NCI-H446 (cell line): ENCODE data around the gene KCNC3.
"Not testable (repeated sequence)": the region's sequence is repeated elsewhere in the genome, so short reads cannot be mapped to it uniquely, and the experiment has no call there.

ENCODE experiments used
- DNase-seq, 2 experiments: peaks; one replicate each; lab custom pipeline; 2025; lab: John Stamatoyannopoulos, UW

KCNC3 gene

DNA sequence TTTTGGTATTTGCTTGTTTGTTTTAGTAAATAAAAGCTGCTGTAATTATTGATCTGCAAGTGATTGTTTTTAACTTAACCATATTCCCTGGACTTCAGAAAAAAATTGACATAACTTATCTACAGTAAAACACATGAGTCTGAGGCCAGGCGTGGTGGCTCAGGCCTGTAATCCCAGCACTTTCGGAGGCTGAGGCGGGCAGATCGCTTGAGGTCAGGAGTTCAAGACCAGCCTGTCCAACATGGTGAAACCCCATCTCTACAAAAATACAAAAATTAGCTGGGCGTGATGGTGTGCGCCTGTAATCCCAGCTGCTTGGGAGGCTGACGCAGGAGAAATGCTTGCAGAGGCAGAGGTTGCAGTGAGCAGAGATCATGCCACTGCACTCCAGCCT lies 24.3 kb upstream of the KCNC3 start:
- not testable (repeated sequence) for DNase-seq

DNA sequence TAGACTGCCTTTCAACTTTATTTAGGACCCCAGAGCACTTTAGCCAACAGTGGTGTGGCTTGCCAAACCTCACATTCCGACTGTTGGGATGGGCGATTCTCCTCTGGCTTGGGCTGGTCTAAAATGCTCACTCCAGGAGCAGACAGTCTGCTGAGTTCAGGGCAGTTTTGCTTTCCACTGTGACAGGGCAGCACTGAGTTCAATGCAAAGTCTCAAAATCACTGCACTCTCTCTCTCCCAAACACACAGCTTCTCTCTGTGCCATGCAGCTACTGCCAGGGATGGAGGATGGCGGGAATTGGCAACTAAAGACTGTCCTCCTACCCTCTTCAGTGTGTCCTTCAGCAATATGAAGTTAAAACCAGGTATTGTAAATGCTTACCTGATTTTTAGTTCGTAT lies 23.1 kb upstream of the KCNC3 start:
- DNase-seq, result no peak

DNA sequence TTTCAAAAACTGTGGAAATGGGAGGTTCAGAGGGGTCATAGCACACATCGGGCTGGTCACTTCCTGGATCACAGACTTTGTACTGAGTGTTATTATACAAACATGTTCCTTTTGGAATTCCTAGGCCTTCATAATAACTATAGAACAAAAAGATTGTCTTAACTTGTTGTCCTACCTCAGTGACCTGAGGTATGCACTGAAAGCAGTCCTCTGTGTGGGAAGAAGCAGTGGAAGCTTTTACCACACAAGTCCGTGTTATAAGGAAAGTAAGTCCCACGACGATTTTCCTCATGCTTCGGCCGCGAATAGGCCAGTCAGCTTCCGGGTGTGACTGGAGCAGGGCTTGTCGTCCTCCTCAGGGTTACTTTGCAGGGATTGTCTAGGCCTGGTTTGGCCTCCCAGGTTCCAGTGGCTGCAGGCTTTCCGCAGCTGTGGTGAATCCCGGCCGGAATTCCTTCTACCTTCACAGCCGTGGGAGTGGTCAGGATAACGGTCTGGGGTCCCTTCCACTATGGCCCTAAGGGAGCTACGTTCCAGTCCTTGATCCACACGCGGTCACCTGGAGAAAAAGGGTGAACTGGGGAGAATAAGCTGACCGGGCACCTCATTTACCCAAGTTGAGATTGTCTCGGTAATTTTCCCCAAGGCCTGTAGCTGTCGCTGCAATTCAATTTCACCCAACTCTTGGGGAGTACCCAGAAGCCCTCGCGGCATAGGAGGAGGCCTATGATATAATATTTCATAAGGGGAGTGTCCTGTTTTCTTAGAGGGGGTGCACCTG lies 20.3 kb upstream of the KCNC3 start:
- DNase-seq, result no peak

DNA sequence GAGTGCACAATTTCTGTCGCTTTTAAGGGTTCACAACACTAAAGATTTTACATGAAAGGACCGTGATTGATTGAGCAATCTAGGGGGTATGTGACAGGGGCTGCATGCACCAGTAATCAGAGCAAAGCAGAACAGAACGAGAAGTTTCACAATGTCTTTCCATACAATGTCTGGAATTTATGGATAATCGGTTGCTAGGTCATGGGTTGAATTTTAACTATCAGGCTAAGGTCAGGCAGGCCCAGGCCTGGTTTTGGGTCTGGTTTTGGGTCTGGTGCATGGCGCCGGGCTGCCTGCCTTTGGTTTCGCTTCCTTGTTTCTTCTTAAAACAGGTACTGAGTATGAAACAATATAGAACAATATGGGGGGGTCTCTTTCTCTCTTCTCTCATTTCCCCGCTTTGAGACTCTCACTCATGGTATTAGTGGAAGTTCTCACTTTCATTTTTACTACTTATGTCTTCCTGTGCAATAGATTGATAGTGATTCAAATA lies 18.0 kb upstream of the KCNC3 start:
- DNase-seq, result not testable (repeated sequence)

DNA sequence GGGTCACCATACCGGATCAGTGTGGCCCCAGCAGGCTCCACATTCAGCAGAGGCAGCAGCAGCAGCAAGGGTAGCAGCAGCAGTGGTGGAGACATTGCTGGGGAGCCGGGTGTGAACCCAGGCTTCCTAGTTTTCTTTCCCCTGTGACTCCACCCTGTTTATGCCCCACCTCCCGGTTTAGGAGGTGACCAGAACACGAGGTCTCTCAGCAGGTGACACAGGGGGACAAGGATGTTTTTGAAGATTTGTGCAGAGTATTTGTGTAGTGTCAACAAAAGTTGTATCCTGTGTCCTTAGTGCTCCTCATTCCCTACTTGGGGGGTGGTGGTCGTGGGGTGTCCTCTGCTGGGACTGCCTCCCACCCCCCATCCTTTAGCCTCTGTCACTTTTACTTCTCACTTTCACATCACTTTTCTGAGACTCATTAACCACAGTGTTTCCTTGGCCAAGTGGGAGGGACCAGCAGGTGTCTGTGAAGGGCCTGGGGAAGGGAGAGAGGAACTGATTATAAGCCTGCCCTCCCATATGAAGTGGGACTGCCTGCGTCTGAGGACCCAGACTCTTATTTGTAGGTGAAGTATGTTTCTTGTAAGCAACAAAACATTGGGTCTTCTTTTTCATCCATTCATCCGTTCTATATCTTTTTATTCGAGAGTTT lies 15.6 kb upstream of the KCNC3 start:
- DNase-seq, result no peak

DNA sequence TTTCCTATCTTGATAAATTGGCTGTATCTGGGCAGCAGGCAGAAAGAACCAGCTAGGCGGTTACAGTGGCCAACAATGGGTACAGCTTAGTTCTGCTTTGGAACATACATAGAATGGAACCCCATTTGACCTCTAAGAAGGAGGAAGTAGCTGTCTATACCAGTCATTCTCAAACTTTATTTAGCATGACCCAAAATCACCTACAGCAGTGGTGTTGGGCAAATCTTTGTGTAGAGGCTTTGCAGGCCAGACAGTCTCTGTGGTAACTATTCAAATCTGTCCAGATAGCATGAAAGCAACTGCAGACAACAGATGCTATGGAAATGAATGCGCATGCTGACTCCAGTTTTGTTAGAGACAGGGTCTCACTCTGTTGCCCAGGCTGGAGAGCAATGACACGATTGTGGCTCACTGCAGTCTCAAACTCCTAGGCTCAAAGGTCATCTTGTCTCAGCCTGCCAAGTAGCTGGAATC lies 12.0 kb upstream of the KCNC3 start:
- DNase-seq, result no peak

DNA sequence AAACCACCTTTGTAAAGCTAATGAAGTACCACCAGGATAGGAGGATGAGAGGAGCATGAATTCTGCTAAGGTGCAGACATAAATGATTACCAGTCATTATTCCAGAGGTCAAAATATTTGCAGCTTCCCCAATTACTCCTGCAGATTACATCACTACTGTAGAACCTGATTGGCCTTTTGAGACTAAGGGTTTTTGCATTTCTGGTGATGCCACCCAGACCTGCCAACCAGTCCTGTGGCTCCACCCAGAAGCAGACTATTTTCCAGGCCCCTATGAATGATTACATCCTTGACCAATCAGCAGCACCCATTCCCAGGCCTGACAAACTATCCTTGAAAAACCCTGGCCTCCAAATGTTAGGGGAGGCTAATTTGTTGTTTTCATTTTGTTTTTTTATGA lies 11.2 kb upstream of the KCNC3 start:
- no peak for DNase-seq

DNA sequence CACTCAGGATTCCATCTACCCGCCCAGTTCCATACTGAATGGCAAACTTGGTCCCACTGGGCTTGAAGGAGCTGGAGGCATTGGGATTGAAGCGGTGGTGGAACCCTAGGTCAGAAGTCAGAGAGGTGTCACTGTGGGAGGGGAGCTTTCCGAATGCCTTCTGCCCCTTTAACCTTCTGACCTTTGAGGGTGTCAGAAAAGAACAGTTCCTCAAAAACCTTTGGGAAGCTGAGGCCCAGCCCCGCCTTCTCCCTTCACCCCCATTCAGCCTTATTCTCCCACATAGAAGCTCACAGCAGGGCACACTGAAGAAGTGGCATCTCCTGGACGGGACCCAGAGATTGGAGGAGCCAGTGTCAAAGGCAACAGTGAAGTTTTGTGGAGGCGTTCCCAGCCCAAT lies 7.9 kb upstream of the KCNC3 start:
- not testable (repeated sequence) for DNase-seq

DNA sequence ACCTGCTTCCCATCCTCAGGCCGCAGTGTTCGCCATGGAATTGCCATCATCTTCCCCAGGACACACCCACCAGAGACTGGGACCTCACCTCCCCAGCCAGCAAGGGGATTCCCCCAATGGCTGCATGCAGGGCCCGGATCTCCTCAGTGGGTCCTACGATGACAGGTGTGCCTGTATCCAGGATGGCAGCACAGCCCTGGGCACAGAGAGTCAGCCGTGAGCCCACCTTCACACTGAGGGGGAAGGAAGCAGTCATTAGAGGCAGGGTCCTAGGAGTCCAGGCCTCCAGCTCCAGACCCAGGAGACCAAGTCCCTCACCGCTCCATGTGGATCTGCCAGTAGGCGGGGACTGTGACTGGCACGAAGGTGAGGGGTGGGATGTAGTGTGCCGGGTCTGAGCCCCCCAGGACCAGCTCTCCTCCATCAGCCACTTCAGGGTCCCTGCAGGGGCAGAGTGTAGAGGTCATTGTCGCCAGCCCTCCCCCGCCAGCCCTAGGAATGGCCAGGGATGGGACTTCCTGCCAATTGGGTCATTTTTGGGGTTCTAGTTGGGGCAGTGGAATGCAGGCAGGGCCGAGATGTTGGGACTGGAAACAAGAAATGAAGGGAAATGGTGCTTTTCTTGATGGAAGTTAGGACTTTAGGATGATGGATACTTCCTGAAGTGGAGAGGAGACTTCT lies 5.7 kb upstream of the KCNC3 start:
- DNase-seq, result no peak

DNA sequence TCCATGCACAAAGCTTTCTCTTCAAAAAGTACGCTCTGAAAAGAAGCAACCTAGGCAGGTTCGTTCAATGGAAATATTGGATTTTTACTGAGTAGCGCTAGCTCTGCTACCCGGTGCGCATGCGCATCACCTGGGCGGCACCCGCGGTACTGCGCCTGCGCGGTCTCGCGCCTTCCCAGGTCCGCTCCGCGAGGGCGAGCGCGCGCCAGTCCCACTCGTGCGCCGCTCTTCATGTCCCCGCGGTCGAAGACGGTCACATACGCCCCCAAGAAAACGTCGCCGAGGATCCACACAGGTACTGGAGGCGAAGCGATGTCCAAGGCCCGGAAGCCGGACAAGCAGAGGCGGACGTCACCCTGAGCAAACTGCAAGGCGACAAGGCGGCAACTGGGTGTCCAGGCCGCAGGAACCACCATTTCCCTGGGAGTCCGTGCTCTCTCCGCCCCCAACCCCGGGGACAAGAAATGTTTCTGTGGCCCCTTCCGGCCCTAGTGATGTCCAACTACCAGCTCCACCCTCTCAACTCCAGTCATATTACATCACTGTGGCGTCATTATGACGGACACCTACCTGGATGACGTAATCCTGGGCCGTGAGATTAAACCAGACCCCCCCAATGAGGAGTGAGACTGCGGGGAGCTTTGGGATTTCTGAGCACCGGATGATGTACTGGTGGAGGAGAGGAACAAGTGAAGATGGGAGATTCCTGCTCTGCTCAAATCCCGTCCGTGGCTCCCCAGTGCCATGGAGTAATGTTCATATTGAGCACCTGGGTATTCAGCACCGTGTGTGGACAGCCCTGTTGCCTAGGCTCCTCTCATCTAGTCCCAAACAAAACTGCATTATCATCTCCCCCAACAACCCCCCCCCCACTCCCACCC lies 4.8 kb upstream of the KCNC3 start:
- DNase-seq, result peak; percentile 94 to 95

DNA sequence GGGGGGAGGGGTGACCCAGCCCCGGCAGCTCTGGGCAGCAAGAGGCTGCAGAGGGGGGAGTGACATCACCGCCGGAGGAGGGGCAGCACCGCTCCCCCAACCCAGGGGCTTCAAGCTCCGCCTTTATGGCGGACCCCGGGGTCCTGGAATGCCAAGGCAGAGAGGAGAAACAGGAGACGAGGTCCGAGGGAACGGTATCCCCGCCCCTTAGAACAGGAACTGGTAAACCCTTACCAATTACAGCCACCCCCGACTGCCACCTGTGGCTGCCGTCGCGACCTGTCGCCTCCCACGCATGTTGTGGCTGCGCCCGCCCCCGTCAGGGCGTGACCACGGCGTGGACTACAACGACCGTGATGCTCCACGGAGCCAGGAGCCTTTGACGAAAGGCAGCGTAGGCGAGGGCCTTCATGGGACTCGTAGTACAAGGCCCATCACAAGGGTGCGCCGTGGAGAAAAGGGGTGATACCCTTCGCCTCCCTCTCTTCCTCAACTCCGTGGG lies 4.1 kb upstream of the KCNC3 start:
- DNase-seq, result peak; percentile 95

DNA sequence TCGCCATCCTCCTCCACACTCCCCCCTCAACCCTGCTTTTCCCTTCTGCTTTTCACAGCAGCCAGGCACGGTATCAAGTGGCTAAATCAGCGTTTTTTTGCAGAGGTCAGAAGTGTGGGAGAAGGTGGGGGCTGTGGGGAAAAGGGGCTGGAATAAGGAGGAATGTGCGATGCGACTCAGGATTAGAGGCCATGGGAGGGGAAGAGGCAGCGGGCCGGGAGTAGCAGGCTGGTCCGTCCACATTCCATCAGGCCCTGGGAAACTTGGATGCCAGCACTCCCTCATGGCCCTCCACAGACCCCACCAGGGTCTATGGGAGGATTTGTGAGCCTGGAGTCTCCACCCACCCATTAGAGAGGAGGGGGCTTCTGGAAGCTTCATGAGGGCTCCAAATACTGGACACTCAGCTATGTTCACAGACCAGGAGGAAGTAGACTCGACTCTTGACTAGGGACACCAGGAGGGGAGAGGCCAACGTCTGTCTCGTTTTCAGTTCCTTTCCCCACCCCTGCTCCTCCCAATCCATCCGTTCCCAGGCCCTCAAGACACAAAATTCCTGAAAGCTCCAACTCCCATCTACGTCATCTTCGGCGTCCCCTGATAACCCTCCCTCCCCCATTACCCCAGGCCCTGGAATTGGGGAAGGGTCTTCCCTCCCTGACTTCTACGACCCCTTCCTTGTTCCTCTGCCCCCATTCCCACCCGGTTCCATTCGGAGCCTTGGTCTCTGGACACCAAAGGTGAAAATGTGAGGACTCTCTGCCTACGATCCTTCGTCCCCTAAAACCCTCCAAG lies 3.3 kb upstream of the KCNC3 start:
- no peak for DNase-seq

DNA sequence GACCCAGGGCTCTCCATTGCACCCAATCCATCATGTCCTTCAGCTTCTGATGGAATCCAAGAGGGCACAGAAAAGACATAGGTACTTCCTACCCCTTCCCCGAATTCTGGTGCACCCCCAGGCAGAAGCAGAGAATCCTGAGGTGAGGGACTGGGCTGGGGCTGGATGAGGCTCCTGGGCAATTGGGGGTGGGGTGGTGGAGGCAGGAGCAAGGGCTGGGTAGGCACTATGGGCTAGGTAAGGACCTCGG lies 2.7 kb upstream of the KCNC3 start:
- no peak for DNase-seq

DNA sequence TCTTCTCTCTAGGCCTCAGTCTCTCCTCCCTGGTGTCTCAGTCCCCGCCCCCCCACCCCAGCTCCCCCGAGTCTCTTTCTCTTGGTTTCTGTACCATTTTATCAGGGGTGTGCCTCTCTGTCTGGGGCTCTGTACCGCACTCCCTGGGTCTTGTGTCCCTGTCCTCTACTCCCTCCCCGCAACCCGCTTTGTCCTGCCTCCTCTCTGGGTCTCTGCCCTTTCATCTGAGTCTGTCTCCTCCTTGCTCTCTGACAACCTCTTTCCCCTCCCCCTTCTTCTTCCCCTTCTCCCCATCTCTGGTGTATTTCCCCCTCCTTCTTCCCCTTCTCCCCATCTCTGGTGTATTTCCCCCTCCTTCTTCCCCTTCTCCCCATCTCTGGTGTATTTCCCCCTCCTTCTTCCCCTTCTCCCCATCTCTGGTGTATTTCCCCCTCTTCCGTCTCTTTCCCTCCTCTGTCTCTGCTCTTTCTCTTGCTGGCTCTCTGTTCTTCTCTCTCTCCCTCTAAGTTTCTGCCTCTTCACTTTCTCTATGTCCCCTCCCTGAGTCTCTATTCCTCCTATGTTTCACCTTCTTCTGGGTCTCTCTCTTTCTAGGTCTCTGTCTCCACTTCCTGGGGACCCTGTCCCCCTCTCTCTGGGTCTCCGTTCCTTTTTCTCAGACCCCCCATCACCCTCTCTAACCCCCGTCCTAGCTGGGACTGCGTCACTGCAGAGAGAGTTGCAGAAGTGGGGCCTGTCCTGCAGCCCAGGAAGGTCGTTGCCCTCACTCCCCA lies 2.2 kb upstream of the KCNC3 start:
- DNase-seq, result no peak

DNA sequence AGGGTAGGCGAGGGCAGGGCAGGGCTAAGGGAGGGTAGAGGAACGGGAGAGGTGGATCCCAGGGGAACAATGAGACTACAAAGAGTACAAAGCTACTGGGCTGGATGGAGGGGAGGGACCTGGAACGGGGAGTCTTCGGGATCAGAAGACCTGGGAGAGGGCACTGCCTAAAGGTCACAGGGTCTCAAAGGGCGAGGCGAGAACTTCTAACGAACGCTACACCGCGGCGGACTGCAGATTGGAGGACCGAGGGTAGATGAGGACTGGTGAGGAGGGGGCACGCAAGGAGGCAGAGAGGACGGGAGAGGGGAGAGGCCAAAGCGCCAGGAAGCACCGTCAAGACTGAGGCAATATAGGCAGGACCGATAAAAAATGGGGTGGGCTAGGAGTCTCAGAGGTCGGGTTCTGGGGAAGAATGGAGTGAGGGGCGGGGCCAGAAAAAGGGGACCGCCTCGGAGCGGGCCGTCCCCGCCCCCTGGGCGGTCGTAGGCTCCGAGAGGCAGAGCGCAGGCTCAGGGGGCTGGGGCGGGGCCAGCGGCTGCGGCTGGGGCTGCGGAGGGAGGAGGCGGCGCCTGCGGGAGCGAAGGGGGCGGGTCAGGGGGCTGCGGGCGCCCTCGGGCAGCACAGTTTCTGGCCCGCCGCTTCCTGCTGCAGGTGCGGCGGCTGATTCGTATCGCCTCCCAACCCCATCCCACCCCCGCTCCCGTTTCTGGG lies 1.3 kb upstream of the KCNC3 start:
- DNase-seq, result peak; percentile 89 to 95

DNA sequence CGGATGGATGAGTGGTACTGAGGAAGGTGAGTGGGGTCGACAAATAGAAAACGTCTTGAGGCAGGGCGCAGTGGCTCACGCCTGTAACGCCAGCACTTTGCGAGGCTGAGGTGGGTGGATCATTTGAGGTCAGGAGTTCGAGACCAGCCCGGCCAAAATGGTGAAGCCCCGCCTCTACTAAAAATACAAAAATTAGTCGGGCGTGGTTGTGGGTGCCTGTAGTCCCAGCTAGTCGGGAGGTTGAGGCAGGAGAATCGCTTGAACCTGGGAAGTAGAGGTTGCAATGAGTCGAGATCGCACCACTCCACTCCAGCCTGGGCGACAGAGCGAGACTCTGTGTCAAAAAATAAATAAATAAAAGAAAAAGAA lies 733 bp upstream of the KCNC3 start:
- DNase-seq, result not testable (repeated sequence)

DNA sequence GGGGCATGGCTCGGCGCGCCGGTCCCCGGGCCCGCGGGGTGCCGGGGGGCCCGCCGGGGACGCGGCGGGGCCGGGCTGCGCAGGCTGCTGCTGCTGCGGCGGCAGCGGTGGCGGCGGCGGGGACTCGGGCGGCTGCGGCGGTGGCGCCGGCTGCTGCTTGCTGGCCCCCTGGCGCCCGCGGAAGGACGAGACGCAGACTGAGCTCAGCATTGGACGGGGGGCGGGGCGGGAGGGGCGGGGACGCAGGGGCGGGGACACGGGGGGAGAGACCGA lies 368 bp downstream of the KCNC3 start:
- no peak for DNase-seq

DNA sequence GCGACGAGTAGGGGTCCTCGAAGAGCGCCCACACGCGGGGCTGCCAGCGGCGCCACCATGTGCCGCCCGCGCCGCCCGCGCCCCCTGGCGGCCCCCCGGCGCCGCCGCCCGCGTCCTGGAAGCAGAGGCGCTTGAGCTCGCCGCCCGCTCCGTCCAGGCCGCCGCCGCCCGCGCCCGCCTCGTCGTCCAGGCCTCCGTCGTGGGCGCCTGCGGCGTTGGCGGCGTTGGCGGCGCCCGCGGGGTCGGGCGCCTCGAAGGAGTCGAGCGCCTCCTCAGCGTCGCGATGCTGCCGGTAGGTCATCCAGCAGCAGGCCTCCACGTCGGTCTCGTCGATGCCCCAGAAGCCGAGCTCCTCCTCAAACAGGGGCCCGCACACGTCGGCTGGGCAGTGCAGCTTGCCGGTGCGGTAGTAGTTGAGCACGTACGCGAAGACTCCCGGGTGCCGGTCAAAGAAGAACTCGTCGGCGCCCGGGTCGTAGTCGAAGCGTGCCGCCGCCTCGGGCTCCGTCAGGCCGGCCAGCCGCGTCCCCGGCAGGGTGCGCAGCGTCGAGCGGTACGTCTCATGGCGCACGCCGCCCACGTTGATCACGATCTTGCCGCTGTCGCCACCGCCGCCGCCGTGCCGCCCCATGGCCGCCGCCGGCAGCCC lies 829 bp downstream of the KCNC3 start:
- DNase-seq, result peak in 1 of 2 experiments; percentile 74

DNA sequence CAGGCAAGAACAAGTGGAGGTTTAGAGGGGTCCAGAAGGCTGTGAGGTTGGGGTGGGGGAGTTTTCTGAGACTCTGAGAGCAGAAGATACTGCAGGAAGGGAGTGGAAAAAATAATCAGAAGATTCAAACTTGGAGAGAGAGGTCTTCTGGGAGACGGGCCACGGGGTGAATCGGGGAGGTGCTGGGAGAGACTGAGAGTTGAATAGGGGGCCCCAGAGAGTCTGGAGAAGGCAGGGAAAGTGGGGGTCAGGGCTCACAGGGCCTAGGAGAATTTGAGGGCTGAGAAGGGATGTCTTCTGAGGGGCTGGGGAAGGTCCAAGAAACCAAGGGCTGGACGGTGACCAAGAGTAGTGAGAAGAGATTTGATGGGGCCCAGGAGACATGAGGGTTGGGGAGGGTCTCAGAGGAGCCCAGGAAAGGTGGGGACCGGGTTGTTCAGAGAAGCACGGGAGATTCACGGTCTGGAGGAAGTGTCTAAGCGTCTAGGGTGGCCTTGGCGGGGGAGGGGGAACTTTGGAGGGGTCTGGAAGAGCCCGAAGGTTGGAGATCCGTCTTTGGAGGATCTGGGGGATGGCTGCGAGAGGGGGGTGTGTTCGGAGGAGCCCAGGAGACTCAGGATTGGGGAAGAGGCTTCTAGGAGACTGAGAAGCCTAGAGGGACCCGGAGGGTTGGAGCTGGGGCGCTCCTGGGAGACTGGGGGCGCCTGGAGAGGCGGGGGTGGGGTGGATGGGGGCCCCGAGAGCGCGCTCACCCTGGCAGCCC lies 1.5 kb downstream of the KCNC3 start:
- DNase-seq, result no peak
